Endothelial cell of umbilical vein (primary cell): ENCODE data around the gene AHSP. TPM values are rescaled to one million over a fixed set of nuclear protein-coding genes. Genes with fewer than 3 reads are reported as not detected.

Source experiments
- BruUV-seq: library from RNA; stranded (reverse); fragments of 400-500 nt; replicated peaks from 2 replicates; lab custom pipeline; 2021; lab: Mats Ljungman, UMichigan
- CTCF ChIA-PET: fragments of 300-600, 350-600 bp; sonication (Branson Sonifier 250); formaldehyde crosslinking; loops from one replicate; lab custom pipeline; 2021; ENCODE audit warnings: antibody characterized with exemption, inconsistent platforms; lab: Charles Lee
- POLR2A ChIA-PET: fragments of 300-600, 350-600 bp; sonication (Branson Sonifier 250); formaldehyde crosslinking; loops from one replicate; lab custom pipeline; 2021; ENCODE audit warnings: antibody characterized with exemption, inconsistent platforms; lab: Charles Lee
- DNase-seq: peaks from one replicate; pipeline ENCODE4 v3.0.0-alpha.2; 2011; ENCODE audit warnings: low read depth, low spot score
- FAIRE-seq: peaks from 2 replicates; lab custom pipeline; 2011; peaks lifted over from hg19 to GRCh38; lab: Jason Lieb, UNC
- H2AFZ ChIP-seq: 2 replicates; pipeline ENCODE4 v1.6.0; 2012; ENCODE audit warnings: low read depth, low read length, control low read depth, inconsistent platforms
- H3K27ac ChIP-seq: 2 replicates; pipeline ENCODE4 v1.5.1; 2011; ENCODE audit warnings: low read depth, mild to moderate bottlenecking, control low read depth, low read length, moderate library complexity; ENCODE audit not compliant: insufficient read depth
- H3K27me3 ChIP-seq, 2 experiments: 2 replicates each; pipeline versions ENCODE4 v1.6.0 to v1.6.1; 2011; ENCODE audit warnings: low read length in 2 of 2, mixed read lengths in 1 of 2; ENCODE audit not compliant: control insufficient read depth in 2 of 2, insufficient read depth in 2 of 2
- H3K36me3 ChIP-seq, 2 experiments: 2 replicates in 1 of 2; 3 replicates in 1 of 2; pipeline ENCODE4 v1.5.1; 2011; ENCODE audit warnings: low read length in 2 of 2, mild to moderate bottlenecking in 1 of 2, moderate library complexity in 1 of 2; ENCODE audit not compliant: control insufficient read depth in 2 of 2, insufficient read depth in 2 of 2; ENCODE audit errors: extremely low read depth in 1 of 2
- H3K4me1 ChIP-seq: 3 replicates; pipeline ENCODE4 v1.5.1; 2011; ENCODE audit warnings: mild to moderate bottlenecking, low read length; ENCODE audit not compliant: control insufficient read depth, insufficient read depth; ENCODE audit errors: extremely low read depth
- H3K4me2 ChIP-seq: 2 replicates; pipeline ENCODE4 v1.6.1; 2011; ENCODE audit warnings: low read length, control low read depth, mixed read lengths; ENCODE audit not compliant: insufficient read depth
- H3K4me3 ChIP-seq, 3 experiments: fragments of 200-600 bp in 1 of 3; sonication (generic), shearing (Covaris generic) in 1 of 3; replicated peaks in 1 of 3; 2 replicates each; pipeline ENCODE4 v1.5.1; 2011 to 2016; ENCODE audit warnings: control low read depth in 3 of 3, low read length in 3 of 3, mild to moderate bottlenecking in 2 of 3, inconsistent platforms in 1 of 3, low read depth in 1 of 3, moderate library complexity in 1 of 3; ENCODE audit not compliant: insufficient read depth in 1 of 3
- H3K79me2 ChIP-seq: 2 replicates; pipeline ENCODE4 v1.6.0; 2012; ENCODE audit warnings: low read length, inconsistent platforms; ENCODE audit not compliant: control insufficient read depth, insufficient read depth
- H3K9ac ChIP-seq: replicated peaks from 2 replicates; pipeline ENCODE3; 2011; ENCODE audit warnings: low read length, control low read depth; ENCODE audit not compliant: insufficient read depth; ENCODE audit errors: extremely low read depth
- H3K9me1 ChIP-seq: replicated peaks from 3 replicates; pipeline ENCODE4 v1.6.0; 2011; ENCODE audit warnings: mild to moderate bottlenecking, low read length; ENCODE audit not compliant: control insufficient read depth, insufficient read depth; ENCODE audit errors: extremely low read depth
- H3K9me3 ChIP-seq: replicated peaks from 2 replicates; pipeline ENCODE4 v1.5.1; 2012; ENCODE audit warnings: low read length, inconsistent platforms; ENCODE audit not compliant: control insufficient read depth, insufficient read depth
- H4K20me1 ChIP-seq: replicated peaks from 2 replicates; pipeline ENCODE3; 2011; ENCODE audit warnings: mild to moderate bottlenecking, low read length; ENCODE audit not compliant: control insufficient read depth, insufficient read depth; ENCODE audit errors: extremely low read depth
- EZH2 ChIP-seq: IDR thresholded peaks from 2 replicates; pipeline ENCODE4 v1.6.1; 2012; ENCODE audit warnings: borderline replicate concordance, low read depth, mild to moderate bottlenecking, moderate library complexity, low read length, inconsistent platforms; ENCODE audit not compliant: severe bottlenecking
- FOS ChIP-seq: IDR thresholded peaks from 2 replicates; pipeline ENCODE4 v1.6.1; 2011; ENCODE audit warnings: mild to moderate bottlenecking, low read length, moderate library complexity, borderline replicate concordance; ENCODE audit not compliant: insufficient read depth
- GATA2 ChIP-seq: IDR thresholded peaks from 2 replicates; pipeline ENCODE4 v1.7.0; 2011; ENCODE audit warnings: low read depth, mild to moderate bottlenecking, moderate library complexity, mixed read lengths, low read length; ENCODE audit not compliant: insufficient read length, insufficient read depth
- JUN ChIP-seq: IDR thresholded peaks from 2 replicates; pipeline ENCODE4 v1.6.1; 2011; ENCODE audit warnings: borderline replicate concordance, low read depth; ENCODE audit not compliant: insufficient read length, insufficient read depth
- MYC ChIP-seq: IDR thresholded peaks from one replicate; pipeline ENCODE4 v1.6.1; 2011; ENCODE audit warnings: mild to moderate bottlenecking, low read depth, low read length
- POLR2A ChIP-seq: IDR thresholded peaks from 2 replicates; pipeline ENCODE4 v1.6.1; 2012; ENCODE audit warnings: low read depth, mild to moderate bottlenecking, control low read depth, low read length
- POLR2AphosphoS5 ChIP-seq: IDR thresholded peaks from 2 replicates; pipeline ENCODE4 v1.6.1; 2012; ENCODE audit warnings: low read depth, mild to moderate bottlenecking, control low read depth, low read length, moderate library complexity; ENCODE audit not compliant: insufficient read depth
- dilution Hi-C: fragments of 300-500 bp; cut with MboI; formaldehyde crosslinking; loops from one replicate; pipeline ENCODE4 v1.15.0; 2019; ENCODE audit warnings: low sequenced_read_pairs; ENCODE audit not compliant: extremely low pct_ligation_motif_present
- intact Hi-C: fragments of 100-400 bp; cut with micrococcal nuclease; formaldehyde crosslinking; loops from one replicate; pipeline ENCODE4 v1.10.0; 2022
- polyA plus RNA-seq, 4 experiments: library from polyadenylated mRNA; depleted of rRNA in 3 of 4; stranded (reverse) in 3 of 4; unstranded in 1 of 4; fragments of >200 nt; gene quantifications; 2 replicates each; pipeline versions ENCODE4 v1.2.1 to v1.2.3, GENCODE V29; 2011 to 2012; ENCODE audit warnings: missing spikeins in 1 of 4
- total RNA-seq: library from RNA; stranded (reverse); gene quantifications from 2 replicates; pipeline ENCODE4 v1.2.3, GENCODE V29; 2021
- TF ChIP-seq, protein P1 (sequence below): IDR thresholded peaks from 2 replicates; pipeline ENCODE4 v1.6.1; 2011; ENCODE audit not compliant: insufficient read depth, insufficient read length
- TF ChIP-seq, protein P2 (sequence below), 2 donors: IDR thresholded peaks; 1 replicate in 1 of 2; 2 replicates in 1 of 2; pipeline ENCODE4 v1.5.1; 2011; ENCODE audit warnings: low read length in 2 of 2, mild to moderate bottlenecking in 2 of 2, moderate library complexity in 2 of 2, control low read depth in 1 of 2, inconsistent platforms in 1 of 2, low read depth in 1 of 2; ENCODE audit not compliant: insufficient read depth in 1 of 2; ENCODE audit errors: extremely low read depth in 1 of 2

The AHSP gene
- total and polyA plus RNA-seq, 2 donors (not counting 3 experiments of a cell fraction or from before 2014, with no cell fraction given): not detected

DNA sequence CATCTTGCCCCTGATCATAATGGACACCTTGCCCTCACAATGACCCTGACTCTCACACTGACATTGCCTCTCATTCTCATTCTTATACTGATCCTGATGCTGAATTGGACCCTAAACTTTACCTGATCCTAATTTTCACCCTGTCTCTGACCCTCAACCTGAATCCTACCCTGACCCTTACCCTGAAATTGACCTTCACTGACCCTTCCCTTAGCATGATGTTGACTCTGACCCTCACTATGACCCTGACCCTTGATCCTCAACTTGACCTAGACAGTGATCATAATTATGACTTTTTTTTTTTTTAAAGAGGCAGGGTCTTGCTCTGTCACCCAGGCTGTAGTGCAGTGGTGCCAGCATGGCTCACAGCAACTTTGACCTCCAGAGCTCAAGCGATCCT is 3.4 kb downstream of the AHSP start:
- H3K4me1 ChIP-seq: no peaks in the 10 kb centered on the region
- H4K20me1 ChIP-seq: no peaks in the 10 kb centered on the region
- no peak overlapping the region for H2AFZ ChIP-seq
- intact Hi-C loops (no loop called here), dilution Hi-C loops (no loop called here)
- no peak overlapping the region for H3K9ac ChIP-seq
- H3K9me1 ChIP-seq: no peaks in the 10 kb centered on the region
- ChIA-PET CTCF (no interaction called here), POLR2A (no interaction called here)
- H3K27ac ChIP-seq: no peak overlapping the region
- H3K9me3 ChIP-seq: no peaks in the 10 kb centered on the region
- no TSS peak for BruUV-seq
- no peaks in the 10 kb centered on the region for H3K36me3 ChIP-seq
- no peaks in the 10 kb centered on the region for H3K79me2 ChIP-seq
- TF ChIP-seq POLR2A (no peak), EZH2 (no peak), MYC (no peak), GATA2 (no peak), POLR2AphosphoS5 (no peak)
- TF ChIP-seq, protein P1, sequence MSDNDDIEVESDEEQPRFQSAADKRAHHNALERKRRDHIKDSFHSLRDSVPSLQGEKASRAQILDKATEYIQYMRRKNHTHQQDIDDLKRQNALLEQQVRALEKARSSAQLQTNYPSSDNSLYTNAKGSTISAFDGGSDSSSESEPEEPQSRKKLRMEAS: no peak
- H3K4me2 ChIP-seq: no peak overlapping the region
- FAIRE-seq: no peak
- H3K4me3 ChIP-seq: no peak overlapping the region
- no peak for DNase-seq
- peaks cover 25 to 33% of the 10 kb centered on the region in 2 experiments for H3K27me3 ChIP-seq

DNA sequence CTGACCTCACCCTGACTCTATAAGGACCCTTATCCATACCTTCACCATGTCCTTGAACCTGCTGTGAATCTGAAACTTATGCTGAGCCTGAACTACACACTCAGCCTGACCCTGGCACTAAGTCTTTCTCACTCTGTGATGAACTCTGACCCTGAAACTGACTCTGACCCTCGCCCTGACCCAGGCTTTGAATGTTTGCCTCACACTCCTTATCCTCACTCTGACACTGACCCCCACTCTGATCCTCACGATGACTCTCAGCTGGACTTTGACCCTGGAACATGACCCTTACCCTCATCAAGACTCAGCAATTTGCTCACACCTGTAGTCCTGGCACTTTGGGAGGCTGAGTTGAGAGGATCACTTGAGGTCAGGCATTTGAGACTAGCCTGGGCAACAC is 4.4 kb downstream of the AHSP start:
- peaks cover 31 to 37% of the 10 kb centered on the region in 2 experiments for H3K27me3 ChIP-seq
- TF ChIP-seq JUN: no peak
- TF ChIP-seq FOS: no peak
- TF ChIP-seq EZH2: no peak
- TF ChIP-seq, protein P1: no peak
- TF ChIP-seq, protein P2, sequence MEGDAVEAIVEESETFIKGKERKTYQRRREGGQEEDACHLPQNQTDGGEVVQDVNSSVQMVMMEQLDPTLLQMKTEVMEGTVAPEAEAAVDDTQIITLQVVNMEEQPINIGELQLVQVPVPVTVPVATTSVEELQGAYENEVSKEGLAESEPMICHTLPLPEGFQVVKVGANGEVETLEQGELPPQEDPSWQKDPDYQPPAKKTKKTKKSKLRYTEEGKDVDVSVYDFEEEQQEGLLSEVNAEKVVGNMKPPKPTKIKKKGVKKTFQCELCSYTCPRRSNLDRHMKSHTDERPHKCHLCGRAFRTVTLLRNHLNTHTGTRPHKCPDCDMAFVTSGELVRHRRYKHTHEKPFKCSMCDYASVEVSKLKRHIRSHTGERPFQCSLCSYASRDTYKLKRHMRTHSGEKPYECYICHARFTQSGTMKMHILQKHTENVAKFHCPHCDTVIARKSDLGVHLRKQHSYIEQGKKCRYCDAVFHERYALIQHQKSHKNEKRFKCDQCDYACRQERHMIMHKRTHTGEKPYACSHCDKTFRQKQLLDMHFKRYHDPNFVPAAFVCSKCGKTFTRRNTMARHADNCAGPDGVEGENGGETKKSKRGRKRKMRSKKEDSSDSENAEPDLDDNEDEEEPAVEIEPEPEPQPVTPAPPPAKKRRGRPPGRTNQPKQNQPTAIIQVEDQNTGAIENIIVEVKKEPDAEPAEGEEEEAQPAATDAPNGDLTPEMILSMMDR (IDR thresholded peaks at IDR 0.05; ENCODE audit: extremely low read depth in 1 of 2, insufficient read depth in 1 of 2, low read depth in 1 of 2, low read length in 2 of 2): no peak
- no peak for TF ChIP-seq MYC
- no peak for TF ChIP-seq GATA2
- TF ChIP-seq POLR2AphosphoS5: no peak
- TF ChIP-seq POLR2A: no peak
- ChIA-PET CTCF (no interaction called here), POLR2A (no interaction called here)
- no peak overlapping the region for H3K4me3 ChIP-seq
- H3K36me3 ChIP-seq: no peaks in the 10 kb centered on the region
- H3K9me1 ChIP-seq: no peaks in the 10 kb centered on the region
- no peak overlapping the region for H3K4me2 ChIP-seq
- no peaks in the 10 kb centered on the region for H3K4me1 ChIP-seq
- no peak for DNase-seq
- no peak overlapping the region for H3K9ac ChIP-seq
- dilution Hi-C loops (no loop called here), intact Hi-C loops (no loop called here)
- H3K27ac ChIP-seq: no peak overlapping the region
- H4K20me1 ChIP-seq: no peaks in the 10 kb centered on the region
- no TSS peak for BruUV-seq
- H3K79me2 ChIP-seq: no peaks in the 10 kb centered on the region
- no peaks in the 10 kb centered on the region for H3K9me3 ChIP-seq
- no peak for FAIRE-seq
- H2AFZ ChIP-seq: no peak overlapping the region
